IMR-90 (cell line): ENCODE results near the gene APC.

Experiments
- BHLHE40 ChIP-seq: fragments of 150-350 bp; IDR thresholded peaks from 2 replicates; pipeline ENCODE4 v1.6.1; 2016; ENCODE audit warnings: mild to moderate bottlenecking, low read depth, low read length
- CEBPB ChIP-seq: IDR thresholded peaks from 2 replicates; pipeline ENCODE4 v1.6.1; 2012; ENCODE audit warnings: low read depth, low read length, improper control_type of control experiment
- CTCF ChIP-seq: conservative IDR thresholded peaks from 2 replicates; pipeline ENCODE4 v1.5.1; 2012; ENCODE audit warnings: mild to moderate bottlenecking, low read depth, low read length, improper control_type of control experiment
- FOS ChIP-seq: fragments of 150-350 bp; IDR thresholded peaks from 2 replicates; pipeline ENCODE4 v1.6.1; 2016; ENCODE audit warnings: low read depth, low read length
- MAFK ChIP-seq: IDR thresholded peaks from 2 replicates; pipeline ENCODE4 v1.6.1; 2012; ENCODE audit warnings: low read depth, low read length, improper control_type of control experiment
- MXI1 ChIP-seq: IDR thresholded peaks from 2 replicates; pipeline ENCODE4 v1.6.1; 2012; ENCODE audit warnings: low read depth, mild to moderate bottlenecking, low read length, moderate library complexity, borderline replicate concordance
- POLR2A ChIP-seq: IDR thresholded peaks from 2 replicates; pipeline ENCODE4 v1.6.1; 2012; ENCODE audit warnings: mild to moderate bottlenecking, low read depth, low read length
- RCOR1 ChIP-seq: IDR thresholded peaks from 2 replicates; pipeline ENCODE4 v1.6.1; 2012; ENCODE audit warnings: mild to moderate bottlenecking, low read length, improper control_type of control experiment; ENCODE audit not compliant: insufficient replicate concordance
- SMC3 ChIP-seq: fragments of 150-350 bp; IDR thresholded peaks from 2 replicates; pipeline ENCODE4 v1.6.1; 2016; ENCODE audit warnings: low read depth, mild to moderate bottlenecking, antibody characterized with exemption, low read length, moderate library complexity
- TF ChIP-seq, protein P1 (sequence below): fragments of 150-350 bp; IDR thresholded peaks from 2 replicates; pipeline ENCODE4 v1.6.1; 2017; ENCODE audit warnings: mild to moderate bottlenecking, antibody characterized with exemption, low read length, low read depth

GRCh38 chr5:112696786-112697185 lies 40.9 kb upstream of the APC start:
- no peak for TF ChIP-seq POLR2A
- TF ChIP-seq CTCF, result no peak
- TF ChIP-seq MXI1, result no peak
- TF ChIP-seq BHLHE40, result no peak
- no peak for TF ChIP-seq RCOR1
- no peak for TF ChIP-seq FOS
- TF ChIP-seq CEBPB, result no peak
- no peak for TF ChIP-seq SMC3
- TF ChIP-seq MAFK, result no peak
- TF ChIP-seq, protein P1, sequence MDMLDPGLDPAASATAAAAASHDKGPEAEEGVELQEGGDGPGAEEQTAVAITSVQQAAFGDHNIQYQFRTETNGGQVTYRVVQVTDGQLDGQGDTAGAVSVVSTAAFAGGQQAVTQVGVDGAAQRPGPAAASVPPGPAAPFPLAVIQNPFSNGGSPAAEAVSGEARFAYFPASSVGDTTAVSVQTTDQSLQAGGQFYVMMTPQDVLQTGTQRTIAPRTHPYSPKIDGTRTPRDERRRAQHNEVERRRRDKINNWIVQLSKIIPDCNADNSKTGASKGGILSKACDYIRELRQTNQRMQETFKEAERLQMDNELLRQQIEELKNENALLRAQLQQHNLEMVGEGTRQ, result no peak
